ENCODE measurements around the gene ADAMTS12.

The ADAMTS12 gene

DNA sequence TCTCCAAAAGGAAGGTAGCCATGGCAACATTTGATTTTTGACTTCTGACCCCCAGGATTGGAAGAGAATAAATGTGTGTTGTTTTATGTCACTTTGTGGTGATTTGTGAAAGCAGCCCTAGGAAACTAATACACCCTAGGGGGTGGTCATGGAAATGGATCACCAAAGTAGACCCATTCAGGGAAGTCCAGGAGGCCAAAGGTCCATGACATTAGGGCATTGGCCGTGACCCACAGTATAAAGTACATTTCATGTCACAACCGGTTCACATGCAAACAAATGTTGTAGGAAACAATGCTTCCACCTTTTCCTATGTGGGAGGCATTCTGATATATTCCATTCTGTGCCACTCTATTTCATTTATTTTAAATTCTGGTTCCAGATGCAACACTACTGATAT is 128.4 kb downstream of the ADAMTS12 start:
- ATAC-seq = no peak
- TF ChIP-seq ESRRG (CRISPR knock-in tag; IDR thresholded peaks at IDR 0.05) = no peak
- no peak for TF ChIP-seq ZNF8 (CRISPR knock-in tag; IDR thresholded peaks at IDR 0.05)
- no peak for TF ChIP-seq CSDC2 (CRISPR knock-in tag; IDR thresholded peaks at IDR 0.05)
- TF ChIP-seq ISL1 (CRISPR knock-in tag; IDR thresholded peaks at IDR 0.05) = no peak
- TF ChIP-seq BACH2 (CRISPR knock-in tag; IDR thresholded peaks at IDR 0.05; ENCODE audit: borderline replicate concordance) = no peak
- no peak for TF ChIP-seq ZC3H10 (CRISPR knock-in tag; IDR thresholded peaks at IDR 0.05)

DNA sequence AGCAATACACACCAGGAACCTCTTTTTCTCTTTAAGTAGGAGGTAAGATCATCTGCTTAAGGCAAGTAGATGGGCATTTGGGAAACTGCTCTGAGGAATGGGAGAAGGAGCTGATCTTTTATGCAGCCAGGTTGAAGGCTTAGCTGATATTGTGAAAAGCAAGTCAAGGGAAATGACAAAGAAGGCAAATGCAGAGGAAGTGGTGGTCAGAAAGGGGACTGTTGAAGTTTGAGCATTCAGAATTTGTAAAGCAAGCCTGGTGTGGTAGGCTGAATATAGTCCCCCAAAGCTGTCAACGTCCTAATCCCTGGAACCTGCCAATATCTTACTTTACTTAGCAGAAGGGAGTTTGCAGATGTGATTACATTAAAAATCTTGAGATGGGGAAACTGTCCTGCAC is 128.9 kb downstream of the ADAMTS12 start:
- TF ChIP-seq, protein P1, sequence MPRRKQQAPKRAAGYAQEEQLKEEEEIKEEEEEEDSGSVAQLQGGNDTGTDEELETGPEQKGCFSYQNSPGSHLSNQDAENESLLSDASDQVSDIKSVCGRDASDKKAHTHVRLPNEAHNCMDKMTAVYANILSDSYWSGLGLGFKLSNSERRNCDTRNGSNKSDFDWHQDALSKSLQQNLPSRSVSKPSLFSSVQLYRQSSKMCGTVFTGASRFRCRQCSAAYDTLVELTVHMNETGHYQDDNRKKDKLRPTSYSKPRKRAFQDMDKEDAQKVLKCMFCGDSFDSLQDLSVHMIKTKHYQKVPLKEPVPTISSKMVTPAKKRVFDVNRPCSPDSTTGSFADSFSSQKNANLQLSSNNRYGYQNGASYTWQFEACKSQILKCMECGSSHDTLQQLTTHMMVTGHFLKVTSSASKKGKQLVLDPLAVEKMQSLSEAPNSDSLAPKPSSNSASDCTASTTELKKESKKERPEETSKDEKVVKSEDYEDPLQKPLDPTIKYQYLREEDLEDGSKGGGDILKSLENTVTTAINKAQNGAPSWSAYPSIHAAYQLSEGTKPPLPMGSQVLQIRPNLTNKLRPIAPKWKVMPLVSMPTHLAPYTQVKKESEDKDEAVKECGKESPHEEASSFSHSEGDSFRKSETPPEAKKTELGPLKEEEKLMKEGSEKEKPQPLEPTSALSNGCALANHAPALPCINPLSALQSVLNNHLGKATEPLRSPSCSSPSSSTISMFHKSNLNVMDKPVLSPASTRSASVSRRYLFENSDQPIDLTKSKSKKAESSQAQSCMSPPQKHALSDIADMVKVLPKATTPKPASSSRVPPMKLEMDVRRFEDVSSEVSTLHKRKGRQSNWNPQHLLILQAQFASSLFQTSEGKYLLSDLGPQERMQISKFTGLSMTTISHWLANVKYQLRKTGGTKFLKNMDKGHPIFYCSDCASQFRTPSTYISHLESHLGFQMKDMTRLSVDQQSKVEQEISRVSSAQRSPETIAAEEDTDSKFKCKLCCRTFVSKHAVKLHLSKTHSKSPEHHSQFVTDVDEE (CRISPR knock-in tag; IDR thresholded peaks at IDR 0.05) = no peak
- TF ChIP-seq, protein P2, sequence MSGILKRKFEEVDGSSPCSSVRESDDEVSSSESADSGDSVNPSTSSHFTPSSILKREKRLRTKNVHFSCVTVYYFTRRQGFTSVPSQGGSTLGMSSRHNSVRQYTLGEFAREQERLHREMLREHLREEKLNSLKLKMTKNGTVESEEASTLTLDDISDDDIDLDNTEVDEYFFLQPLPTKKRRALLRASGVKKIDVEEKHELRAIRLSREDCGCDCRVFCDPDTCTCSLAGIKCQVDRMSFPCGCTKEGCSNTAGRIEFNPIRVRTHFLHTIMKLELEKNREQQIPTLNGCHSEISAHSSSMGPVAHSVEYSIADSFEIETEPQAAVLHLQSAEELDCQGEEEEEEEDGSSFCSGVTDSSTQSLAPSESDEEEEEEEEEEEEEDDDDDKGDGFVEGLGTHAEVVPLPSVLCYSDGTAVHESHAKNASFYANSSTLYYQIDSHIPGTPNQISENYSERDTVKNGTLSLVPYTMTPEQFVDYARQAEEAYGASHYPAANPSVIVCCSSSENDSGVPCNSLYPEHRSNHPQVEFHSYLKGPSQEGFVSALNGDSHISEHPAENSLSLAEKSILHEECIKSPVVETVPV (CRISPR knock-in tag; IDR thresholded peaks at IDR 0.05) = no peak
- no peak for TF ChIP-seq ZNF565 (CRISPR knock-in tag; conservative IDR thresholded peaks at IDR 0.05; ENCODE audit: low read depth)
- TF ChIP-seq ZNF8 (CRISPR knock-in tag; IDR thresholded peaks at IDR 0.05) = no peak
- TF ChIP-seq ZFP30 (CRISPR knock-in tag; IDR thresholded peaks at IDR 0.05) = no peak
- no peak for TF ChIP-seq ISL1 (CRISPR knock-in tag; IDR thresholded peaks at IDR 0.05)
- no peak for TF ChIP-seq BACH2 (CRISPR knock-in tag; IDR thresholded peaks at IDR 0.05; ENCODE audit: borderline replicate concordance)
- no peak for ATAC-seq

DNA sequence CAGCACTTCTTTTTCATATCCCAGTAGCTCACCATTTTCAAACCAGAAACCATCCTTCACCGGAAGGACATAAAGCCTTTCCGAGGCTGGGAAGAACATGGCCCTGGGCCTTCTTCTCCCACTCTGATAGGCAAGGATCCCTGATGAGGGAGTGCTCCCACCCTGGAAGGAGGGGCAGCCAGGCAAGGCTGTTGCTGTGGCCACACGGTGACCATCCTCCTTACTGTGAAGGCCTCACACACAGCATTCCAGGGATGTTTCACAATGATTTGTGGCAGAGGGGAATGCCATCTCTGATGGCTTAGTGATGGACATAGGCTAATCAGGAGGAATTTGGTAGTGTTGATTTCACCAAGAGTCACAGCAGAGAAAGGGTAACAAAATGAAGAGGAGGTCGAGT is 130.7 kb downstream of the ADAMTS12 start:
- no peak for TF ChIP-seq BACH2 (CRISPR knock-in tag; IDR thresholded peaks at IDR 0.05; ENCODE audit: borderline replicate concordance)
- TF ChIP-seq PPARA (CRISPR knock-in tag; IDR thresholded peaks at IDR 0.05; ENCODE audit: borderline replicate concordance) = no peak
- no peak for TF ChIP-seq ZNF565 (CRISPR knock-in tag; conservative IDR thresholded peaks at IDR 0.05; ENCODE audit: low read depth)
- TF ChIP-seq, protein P1 (CRISPR knock-in tag; IDR thresholded peaks at IDR 0.05) = no peak
- no peak for ATAC-seq

DNA sequence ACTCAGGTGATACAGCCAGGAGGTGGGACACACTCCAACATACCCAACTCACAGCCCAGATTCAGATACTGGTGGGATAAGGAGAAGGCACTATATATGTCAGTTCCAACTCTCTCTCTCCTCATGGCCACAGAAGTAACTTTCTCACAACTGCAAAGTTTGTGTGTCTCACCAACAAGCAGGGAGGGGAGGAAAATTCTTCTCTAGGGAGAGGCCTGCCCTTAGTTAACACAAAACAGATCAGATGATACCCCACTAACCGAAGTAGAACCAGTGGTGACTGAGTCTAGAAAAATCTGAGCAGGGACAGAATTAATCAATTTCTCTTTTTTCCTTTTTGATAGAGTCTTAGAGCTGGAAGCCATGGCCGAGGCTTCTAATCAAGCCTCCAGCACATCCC is 133.1 kb downstream of the ADAMTS12 start:
- TF ChIP-seq TCF4 (CRISPR knock-in tag; IDR thresholded peaks at IDR 0.05; ENCODE audit: borderline replicate concordance) = no peak
- TF ChIP-seq, protein P3, sequence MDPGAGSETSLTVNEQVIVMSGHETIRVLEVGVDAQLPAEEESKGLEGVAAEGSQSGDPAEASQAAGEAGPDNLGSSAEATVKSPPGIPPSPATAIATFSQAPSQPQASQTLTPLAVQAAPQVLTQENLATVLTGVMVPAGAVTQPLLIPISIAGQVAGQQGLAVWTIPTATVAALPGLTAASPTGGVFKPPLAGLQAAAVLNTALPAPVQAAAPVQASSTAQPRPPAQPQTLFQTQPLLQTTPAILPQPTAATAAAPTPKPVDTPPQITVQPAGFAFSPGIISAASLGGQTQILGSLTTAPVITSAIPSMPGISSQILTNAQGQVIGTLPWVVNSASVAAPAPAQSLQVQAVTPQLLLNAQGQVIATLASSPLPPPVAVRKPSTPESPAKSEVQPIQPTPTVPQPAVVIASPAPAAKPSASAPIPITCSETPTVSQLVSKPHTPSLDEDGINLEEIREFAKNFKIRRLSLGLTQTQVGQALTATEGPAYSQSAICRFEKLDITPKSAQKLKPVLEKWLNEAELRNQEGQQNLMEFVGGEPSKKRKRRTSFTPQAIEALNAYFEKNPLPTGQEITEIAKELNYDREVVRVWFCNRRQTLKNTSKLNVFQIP (CRISPR knock-in tag; IDR thresholded peaks at IDR 0.05; ENCODE audit: borderline replicate concordance, low read depth) = no peak
- no peak for TF ChIP-seq CSDC2 (CRISPR knock-in tag; IDR thresholded peaks at IDR 0.05)
- no peak for TF ChIP-seq GLIS3 (CRISPR knock-in tag; IDR thresholded peaks at IDR 0.05)
- no peak for TF ChIP-seq ZFP3 (CRISPR knock-in tag; IDR thresholded peaks at IDR 0.05)
- TF ChIP-seq SNAI2 (CRISPR knock-in tag; IDR thresholded peaks at IDR 0.05) = no peak
- no peak for TF ChIP-seq ZFP30 (CRISPR knock-in tag; IDR thresholded peaks at IDR 0.05)
- no peak for TF ChIP-seq RARB (CRISPR knock-in tag; IDR thresholded peaks at IDR 0.05)
- no peak for TF ChIP-seq TOX (CRISPR knock-in tag; IDR thresholded peaks at IDR 0.05; ENCODE audit: borderline replicate concordance)
- no peak for TF ChIP-seq ZNF70 (CRISPR knock-in tag; IDR thresholded peaks at IDR 0.05)
- TF ChIP-seq, protein P2 (CRISPR knock-in tag; IDR thresholded peaks at IDR 0.05) = no peak
- TF ChIP-seq, protein P4, sequence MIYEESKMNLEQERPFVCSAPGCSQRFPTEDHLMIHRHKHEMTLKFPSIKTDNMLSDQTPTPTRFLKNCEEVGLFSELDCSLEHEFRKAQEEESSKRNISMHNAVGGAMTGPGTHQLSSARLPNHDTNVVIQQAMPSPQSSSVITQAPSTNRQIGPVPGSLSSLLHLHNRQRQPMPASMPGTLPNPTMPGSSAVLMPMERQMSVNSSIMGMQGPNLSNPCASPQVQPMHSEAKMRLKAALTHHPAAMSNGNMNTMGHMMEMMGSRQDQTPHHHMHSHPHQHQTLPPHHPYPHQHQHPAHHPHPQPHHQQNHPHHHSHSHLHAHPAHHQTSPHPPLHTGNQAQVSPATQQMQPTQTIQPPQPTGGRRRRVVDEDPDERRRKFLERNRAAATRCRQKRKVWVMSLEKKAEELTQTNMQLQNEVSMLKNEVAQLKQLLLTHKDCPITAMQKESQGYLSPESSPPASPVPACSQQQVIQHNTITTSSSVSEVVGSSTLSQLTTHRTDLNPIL (CRISPR knock-in tag; IDR thresholded peaks at IDR 0.05; ENCODE audit: low read depth) = no peak

More for the DNA sequence above, 133.1 kb downstream of the ADAMTS12 start:
- ATAC-seq = no peak

Data from SK-N-SH treated with all-trans-retinoic acid at 6 μM for 48 hours (cell line).